Lower lobe of right lung (tissue), 2 donors: Measurements from ENCODE around the gene MRPL1. TPM values are rescaled to one million over a fixed set of nuclear protein-coding genes. Genes with fewer than 3 reads are reported as not detected.

ENCODE experiments used
- ATAC-seq, 2 donors: fragments of 200-7000 bp; cut with Tn5 transposase; one replicate each; pipeline ENCODE4 v1.9.1; 2020 to 2022; ENCODE audit warnings: mild to moderate bottlenecking in 2 of 2, moderate library complexity in 2 of 2
- DNase-seq: peaks from one replicate; pipeline ENCODE4 v3.0.0-alpha.2; 2020
- H3K27ac ChIP-seq: fragments of 200-600 bp; one replicate; pipeline ENCODE4 v1.8.0; 2022
- H3K27me3 ChIP-seq: fragments of 200-600 bp; one replicate; pipeline ENCODE4 v1.8.0; 2022; ENCODE audit warnings: low read depth
- H3K36me3 ChIP-seq: fragments of 200-600 bp; one replicate; pipeline ENCODE4 v1.8.0; 2022; ENCODE audit warnings: mild to moderate bottlenecking
- H3K4me1 ChIP-seq: fragments of 200-600 bp; one replicate; pipeline ENCODE4 v1.8.0; 2022
- H3K4me3 ChIP-seq: fragments of 200-600 bp; one replicate; pipeline ENCODE4 v1.8.0; 2022; ENCODE audit warnings: mild to moderate bottlenecking
- H3K9me3 ChIP-seq: fragments of 200-600 bp; one replicate; pipeline ENCODE4 v1.8.0; 2022
- CTCF ChIP-seq: fragments of 200-600 bp; IDR thresholded peaks from one replicate; pipeline ENCODE4 v1.8.0; 2022; ENCODE audit warnings: antibody characterized with exemption, mild to moderate bottlenecking
- intact Hi-C: fragments of 100-400 bp; cut with DNase I; formaldehyde crosslinking; loops from one replicate; pipeline ENCODE4 v1.11.0; 2022
- total RNA-seq: library from RNA; stranded (reverse); fragmentation: NEBNext Ultra II Directional; extraction: Animal tissue kit (Norgen Biotek cat#: 25700); gene quantifications from one replicate; pipeline ENCODE4 v1.2.1, GENCODE V29; 2021
- donor health status: DM: no; HTN: yes; CAD: no; lungs with severe emphysema.

MRPL1 gene
- total RNA-seq, 1 donor from 2014 or later = 25.8 TPM

- intact Hi-C loops = no loop called here
- Histone ChIP-seq H3K9me3 (no peaks in the 10 kb centered on the region), H3K27ac (no peak overlapping the region), H3K4me1 (no peaks in the 10 kb centered on the region), H3K4me3 (no peak overlapping the region), H3K27me3 (no peaks in the 10 kb centered on the region), H3K36me3 (peaks cover 39% of the 10 kb centered on the region)
- DNase-seq (no peak), ATAC-seq (no peak)
- no peak for TF ChIP-seq CTCF
These were observed 19.0 kb downstream of the MRPL1 start for GRCh38 chr4:77881460-77882295.

DNA sequence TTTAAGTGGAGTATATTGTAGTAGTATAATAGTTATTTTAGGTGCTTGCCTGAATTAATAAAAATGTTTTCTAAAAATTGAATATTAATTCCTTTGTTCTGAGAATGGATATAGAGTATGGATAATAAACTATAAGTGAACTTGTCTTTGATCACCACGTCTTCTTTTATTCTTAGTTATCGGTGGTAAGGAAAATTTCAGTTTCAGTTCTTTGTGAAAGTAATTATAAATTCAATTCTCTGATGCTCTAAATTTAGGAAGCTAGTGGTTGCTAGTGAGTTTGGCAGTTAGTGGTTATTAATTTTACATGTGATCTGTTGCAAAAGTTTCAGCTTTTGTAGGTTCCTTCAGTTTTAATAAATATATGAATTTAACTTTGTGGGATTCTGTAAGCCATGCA lies 30.8 kb downstream of the MRPL1 start:
- Histone ChIP-seq H3K27ac (no peak overlapping the region), H3K9me3 (no peaks in the 10 kb centered on the region), H3K4me1 (no peaks in the 10 kb centered on the region), H3K27me3 (no peaks in the 10 kb centered on the region), H3K4me3 (no peak overlapping the region), H3K36me3 (peaks cover 50% of the 10 kb centered on the region)
- no peak for TF ChIP-seq CTCF
- DNase-seq = no peak
- ATAC-seq = no peak
- intact Hi-C loops = no loop called here

DNA sequence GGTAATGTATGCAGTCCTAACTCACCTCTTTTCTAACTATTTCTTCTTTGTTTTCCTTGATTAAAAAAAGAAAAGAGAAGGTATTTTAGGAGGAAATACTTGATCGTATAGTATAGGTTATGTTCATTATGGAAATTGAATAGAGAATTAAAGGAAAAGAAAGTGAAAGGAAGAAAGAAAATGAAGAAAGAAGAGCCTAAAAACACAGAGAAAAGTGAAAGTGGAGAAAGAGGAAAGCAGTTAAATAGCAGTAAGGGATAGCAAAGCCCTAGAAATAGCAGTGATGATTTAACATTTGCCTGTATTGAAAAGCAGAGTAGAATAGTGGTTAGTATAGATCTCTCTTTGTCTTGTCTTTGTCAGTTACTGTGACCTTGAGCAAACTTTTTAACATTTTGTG lies 37.0 kb downstream of the MRPL1 start:
- no peak overlapping the region for H3K4me3 ChIP-seq
- intact Hi-C loops = no loop called here

DNA sequence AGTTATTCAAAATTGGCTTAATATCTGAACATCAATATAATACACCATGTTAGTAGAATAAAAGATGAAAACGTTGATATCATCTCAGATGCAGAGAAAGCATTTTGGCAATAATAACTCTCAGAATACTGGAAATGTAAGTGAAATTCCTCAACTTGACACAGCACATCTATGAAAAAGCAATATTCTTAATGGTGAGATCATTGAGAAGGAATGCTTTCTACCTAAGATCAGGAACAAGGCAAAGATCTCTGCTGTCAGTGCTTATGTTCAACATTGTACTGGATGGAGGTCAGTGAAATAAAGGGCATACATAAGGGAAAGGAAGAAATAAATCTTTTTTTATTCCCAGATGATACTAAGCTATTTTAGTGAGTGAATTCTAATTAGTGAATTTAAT lies 40.6 kb downstream of the MRPL1 start:
- H3K4me1 ChIP-seq = no peaks in the 10 kb centered on the region
- intact Hi-C loops = no loop called here
- DNase-seq = no peak
- H3K36me3 ChIP-seq = no peaks in the 10 kb centered on the region
- no peak for ATAC-seq
- no peaks in the 10 kb centered on the region for H3K27me3 ChIP-seq
- H3K9me3 ChIP-seq = no peaks in the 10 kb centered on the region
- no peak for TF ChIP-seq CTCF
- H3K27ac ChIP-seq = no peak overlapping the region
- no peak overlapping the region for H3K4me3 ChIP-seq

More for the DNA sequence above, 37.0 kb downstream of the MRPL1 start:
- H3K9me3 ChIP-seq = no peaks in the 10 kb centered on the region
- H3K4me1 ChIP-seq = no peaks in the 10 kb centered on the region
- TF ChIP-seq CTCF = no peak
- no peak overlapping the region for H3K27ac ChIP-seq
- H3K36me3 ChIP-seq = peaks cover 25% of the 10 kb centered on the region
- DNase-seq (no peak), ATAC-seq (no peak)
- H3K27me3 ChIP-seq = no peaks in the 10 kb centered on the region

DNA sequence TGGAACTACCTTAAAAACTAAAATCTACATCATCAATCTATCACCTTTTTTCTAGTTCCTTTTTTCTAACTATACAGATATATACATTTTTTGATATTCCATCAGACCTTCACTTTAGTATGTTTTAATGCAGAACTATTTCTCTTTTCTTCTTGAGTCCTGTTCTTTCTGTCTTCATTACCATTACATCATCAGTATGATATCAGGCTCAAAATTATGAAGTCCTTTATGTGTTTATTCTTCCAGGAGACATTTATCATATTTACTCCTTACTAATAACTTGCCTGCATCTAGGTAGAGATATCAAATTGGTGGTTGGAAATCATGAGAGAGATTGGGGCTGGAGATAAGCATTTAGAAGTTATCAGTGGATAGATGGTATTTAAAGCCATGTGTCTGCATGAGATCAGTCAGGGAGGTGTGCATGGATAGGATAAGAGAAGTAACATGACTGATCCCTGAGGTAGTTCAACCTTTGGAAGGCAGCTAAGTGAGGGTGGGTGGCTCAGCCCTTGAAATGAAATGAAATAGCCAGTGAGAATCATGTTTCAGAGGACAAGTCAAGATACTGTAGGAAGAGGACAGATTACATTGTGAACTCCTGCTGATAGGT lies 43.1 kb downstream of the MRPL1 start:
- Histone ChIP-seq H3K4me1 (no peaks in the 10 kb centered on the region), H3K36me3 (peaks cover 7% of the 10 kb centered on the region), H3K27ac (no peak overlapping the region), H3K9me3 (no peaks in the 10 kb centered on the region), H3K4me3 (no peak overlapping the region), H3K27me3 (no peaks in the 10 kb centered on the region)
- ATAC-seq (no peak), DNase-seq (no peak)
- intact Hi-C loops = no loop called here
- no peak for TF ChIP-seq CTCF
